ENCODE measurements around the gene DHRS7. TPM values are rescaled to one million over a fixed set of nuclear protein-coding genes. Genes with fewer than 3 reads are reported as not detected.

The DHRS7 gene
- total and polyA plus RNA-seq, 2 of the 8 experiments (the other 6 are each of a cell fraction or from before 2014, with no cell fraction given), result 10.8 to 27.5 TPM

DNA sequence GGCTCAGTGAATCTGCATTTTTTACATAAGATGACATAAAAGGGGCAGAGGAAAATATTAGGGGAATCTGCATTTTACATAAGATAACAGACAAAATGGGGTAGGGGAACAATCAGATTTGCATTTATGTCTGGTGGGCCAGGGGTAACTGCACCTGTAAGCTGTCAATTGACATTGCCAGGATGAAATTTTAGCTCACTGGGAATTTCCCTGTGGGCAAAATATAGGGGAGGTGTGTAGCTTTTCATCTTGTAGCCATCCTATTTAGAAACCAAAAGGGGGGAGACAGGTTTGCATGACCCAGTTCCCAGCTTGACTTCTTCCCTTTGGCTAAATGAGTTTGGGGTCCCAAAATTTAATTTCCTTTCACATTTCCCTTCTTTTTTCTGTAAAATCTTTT is 70.0 kb downstream of the DHRS7 start:
- H3K14ac ChIP-seq (ENCODE audit: insufficient read length), result no peak overlapping the region
- no peak overlapping the region for H3K56ac ChIP-seq (replicated peaks; ENCODE audit: insufficient read length, low read depth, low read length)
- no peak overlapping the region for H2BK15ac ChIP-seq (ENCODE audit: low read length)
- no peaks in the 10 kb centered on the region for H3K9me3 ChIP-seq (ENCODE audit: insufficient read depth in 2 of 2, low read depth in 1 of 2, low read length in 1 of 2)
- peaks cover 7% of the 10 kb centered on the region; the same call in 1 of the 2 replicates for H3K23me2 ChIP-seq (ENCODE audit: low read depth, low read length)
- peak overlapping the region in 1 of 2 experiments; percentile 37; a peak in 2 of 4 replicates for H3K4me2 ChIP-seq (ENCODE audit: insufficient read depth in 1 of 2, low read depth in 2 of 2, low read length in 2 of 2)
- no peak for TF ChIP-seq RAD21 (IDR thresholded peaks at IDR 0.05 in 1 of 2, conservative IDR thresholded peaks at IDR 0.05 in 1 of 2; ENCODE audit: low read depth in 2 of 2, low read length in 2 of 2)
- TF ChIP-seq SIX5 (IDR thresholded peaks at IDR 0.05; ENCODE audit: low read depth, low read length), result no peak
- TF ChIP-seq CHD2 (IDR thresholded peaks at IDR 0.05; ENCODE audit: low read length), result no peak
- TF ChIP-seq SIN3A (conservative IDR thresholded peaks at IDR 0.05 in 1 of 2, IDR thresholded peaks at IDR 0.05 in 1 of 2; ENCODE audit: low read depth in 1 of 2, low read length in 2 of 2), result no peak
- TF ChIP-seq RBBP5 (IDR thresholded peaks at IDR 0.05; ENCODE audit: borderline replicate concordance, low read depth, low read length), result no peak
- TF ChIP-seq KDM1A (IDR thresholded peaks at IDR 0.05; ENCODE audit: borderline replicate concordance, low read length), result no peak
- TF ChIP-seq KDM4A (IDR thresholded peaks at IDR 0.05; ENCODE audit: low read depth, low read length, severe bottlenecking), result no peak
- no peak for TF ChIP-seq GTF2F1 (IDR thresholded peaks at IDR 0.05; ENCODE audit: borderline replicate concordance, low read depth, low read length)
- TF ChIP-seq NANOG (IDR thresholded peaks at IDR 0.05; ENCODE audit: insufficient read depth, low read depth, low read length, poor library complexity, severe bottlenecking), result no peak
- no peak for TF ChIP-seq ZNF274 (IDR thresholded peaks at IDR 0.05; ENCODE audit: borderline replicate concordance, extremely low read depth, low read length)
- TF ChIP-seq MAFK (IDR thresholded peaks at IDR 0.05; ENCODE audit: low read depth, low read length), result no peak
- no peak for TF ChIP-seq CBX8 (IDR thresholded peaks at IDR 0.05; ENCODE audit: borderline replicate concordance, low read depth, low read length)
- no peak for TF ChIP-seq EZH2 (IDR thresholded peaks at IDR 0.05; ENCODE audit: low read depth, low read length, severe bottlenecking)
- no peak for TF ChIP-seq HDAC2 (IDR thresholded peaks at IDR 0.05; ENCODE audit: borderline replicate concordance in 1 of 2, low read depth in 2 of 2, low read length in 2 of 2)
- H2BK120ac ChIP-seq (replicated peaks; ENCODE audit: low read depth, low read length), result no peak overlapping the region
- H3K4me3 ChIP-seq (ENCODE audit: extremely low read depth in 1 of 4, insufficient read depth in 2 of 4, low read depth in 3 of 4, low read length in 4 of 4), result no peak overlapping the region
- no peak overlapping the region for H4K8ac ChIP-seq (ENCODE audit: extremely low read depth, insufficient read depth, low read length)
- H3K9ac ChIP-seq (replicated peaks in 1 of 4; ENCODE audit: extremely low read depth in 1 of 4, low read depth in 3 of 4, low read length in 3 of 4), result no peak overlapping the region
- no peak for DNase-seq (ENCODE audit: low read depth in 1 of 2, low spot score in 2 of 2)
- H3K79me2 ChIP-seq (ENCODE audit: control insufficient read depth in 1 of 2, insufficient read depth in 2 of 2, low read length in 2 of 2), result peaks cover 6 to 72% of the 10 kb centered on the region in 2 experiments; a peak in 3 of 4 replicates
- no peak overlapping the region for H2BK5ac ChIP-seq (ENCODE audit: low read depth, low read length)
- ChIA-PET POLR2A (ENCODE audit: partially characterized antibody) (no interaction called here), CTCF (ENCODE audit: partially characterized antibody) (interaction anchor here (0.7 to 1.7 kb wide), 3 partner anchors 13 to 418 kb away, joined by 3 to 4 read pairs (median 3); no protein-coding TSS in a partner anchor)
- no peaks in the 10 kb centered on the region for H3K27me3 ChIP-seq (replicated peaks in 1 of 4; ENCODE audit: control insufficient read depth in 3 of 4, extremely low read depth in 1 of 4, insufficient read depth in 3 of 4, low read length in 3 of 4)
- H3K79me1 ChIP-seq (ENCODE audit: low read depth, low read length), result peaks cover 5% of the 10 kb centered on the region; the same call in 1 of the 2 replicates
- H3K27ac ChIP-seq (ENCODE audit: low read depth, low read length), result no peak overlapping the region
- H4K20me1 ChIP-seq (replicated peaks in 1 of 2; ENCODE audit: control insufficient read depth in 1 of 2, insufficient read depth in 2 of 2, low read length in 2 of 2), result peaks cover 0 to 3% of the 10 kb centered on the region in 2 experiments
- no peak overlapping the region for H2BK12ac ChIP-seq (ENCODE audit: low read depth, low read length)
- H3K23ac ChIP-seq (ENCODE audit: insufficient read length), result no peak overlapping the region
- H2BK20ac ChIP-seq (ENCODE audit: low read length), result no peak overlapping the region
- FAIRE-seq, result no peak
- peaks cover 5 to 10% (median 9%) of the 10 kb centered on the region in 4 experiments for H3K4me1 ChIP-seq (replicated peaks in 1 of 4; ENCODE audit: control insufficient read depth in 3 of 4, insufficient read depth in 4 of 4, low read length in 3 of 4)
- no peak overlapping the region for H4K91ac ChIP-seq (replicated peaks; ENCODE audit: insufficient read length, low read length)
- H2AK5ac ChIP-seq (ENCODE audit: low read depth, low read length), result no peak overlapping the region
- H4K5ac ChIP-seq (ENCODE audit: insufficient read length, low read depth, low read length), result no peak overlapping the region
- H3K4ac ChIP-seq (replicated peaks; ENCODE audit: insufficient read length, low read depth, low read length), result no peak overlapping the region
- H2AFZ ChIP-seq (ENCODE audit: low read length), result no peak overlapping the region
- no peak overlapping the region for H3K18ac ChIP-seq (ENCODE audit: extremely low read depth, low read length)
- peaks cover 0 to 9% (median 2%) of the 10 kb centered on the region in 4 experiments; a peak in 2 of 8 replicates for H3K36me3 ChIP-seq (ENCODE audit: control insufficient read depth in 2 of 4, insufficient read depth in 4 of 4, low read length in 3 of 4)
